ENCODE results near the gene CLDN8. TPM values are rescaled to one million over a fixed set of nuclear protein-coding genes. Genes with fewer than 3 reads are reported as not detected.

CLDN8 gene
- polyA plus RNA-seq, 4 donors: 47.7 to 87.4 (median 76.3) TPM

DNA sequence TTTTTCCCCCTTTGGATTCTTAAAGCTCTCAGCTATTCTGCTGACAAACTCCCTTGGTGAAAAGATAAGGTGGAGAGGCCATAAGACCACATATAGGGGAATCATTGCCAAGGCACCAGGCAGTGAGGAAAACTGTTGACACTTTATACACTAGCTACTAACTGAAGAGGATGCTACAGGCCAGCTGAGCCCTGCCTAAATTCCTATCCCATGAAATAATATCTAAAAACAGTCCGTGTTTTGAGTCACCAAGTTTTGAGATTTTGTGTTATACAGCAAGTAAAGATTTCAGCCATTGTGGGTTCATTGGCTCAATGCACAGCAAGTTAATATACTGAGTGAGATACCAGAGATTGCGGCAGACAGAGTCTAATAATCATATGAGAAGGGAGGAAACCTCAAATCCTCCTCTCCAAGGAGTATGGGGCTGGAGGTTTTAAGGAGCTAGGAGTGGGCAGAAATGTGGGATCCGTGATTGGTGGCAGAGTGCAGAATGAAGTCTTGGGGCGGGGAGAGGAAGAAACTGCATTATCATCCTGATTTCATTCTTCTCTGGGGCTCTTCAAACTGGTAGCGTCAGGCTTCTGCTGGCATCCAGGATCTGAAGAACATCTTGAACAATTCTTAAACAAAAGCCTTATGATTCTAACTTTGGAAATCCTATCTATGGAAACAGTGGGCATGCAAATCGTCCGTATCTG lies 9.2 kb downstream of the CLDN8 start:
- DNase-seq (ENCODE audit: low read depth in 4 of 4, low spot score in 3 of 4): no peak

- DNase-seq (ENCODE audit: low read depth in 4 of 4, low spot score in 3 of 4): no peak
Observed at GRCh38 chr21:30200000-30200399, 15.9 kb downstream of the CLDN8 start.

GRCh38 chr21:30194701-30195299 lies 21.1 kb downstream of the CLDN8 start:
- DNase-seq (ENCODE audit: low read depth in 4 of 4, low spot score in 3 of 4): peak in 1 of 4 donors; percentile 6

- no peak for DNase-seq (ENCODE audit: low read depth in 4 of 4, low spot score in 3 of 4)
Observed at GRCh38 chr21:30193201-30193600, 22.7 kb downstream of the CLDN8 start.

DNA sequence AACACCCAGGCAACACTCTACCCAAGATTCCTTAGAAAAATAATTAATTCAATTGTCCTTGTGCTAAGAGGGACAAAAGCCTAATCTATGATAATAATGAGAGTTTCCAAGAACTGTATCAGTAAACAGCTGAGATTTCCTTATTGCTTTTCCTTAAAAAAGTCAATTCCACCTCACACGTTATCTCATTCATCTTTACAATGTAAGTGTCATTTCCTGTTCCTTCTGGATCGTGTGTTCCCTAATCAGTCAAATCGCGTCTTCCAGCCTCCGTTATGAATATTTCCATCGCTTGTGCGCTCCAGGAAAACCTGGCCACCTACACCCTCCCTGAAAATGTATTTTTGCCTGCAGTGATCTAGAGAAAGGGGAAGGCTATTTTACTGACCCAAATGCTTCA lies 25.3 kb downstream of the CLDN8 start:
- no peak for DNase-seq (ENCODE audit: low read depth in 4 of 4, low spot score in 3 of 4)

- no peak for DNase-seq (ENCODE audit: low read depth in 4 of 4, low spot score in 3 of 4)
Observed at GRCh38 chr21:30189773-30190172, 26.1 kb downstream of the CLDN8 start.

DNA sequence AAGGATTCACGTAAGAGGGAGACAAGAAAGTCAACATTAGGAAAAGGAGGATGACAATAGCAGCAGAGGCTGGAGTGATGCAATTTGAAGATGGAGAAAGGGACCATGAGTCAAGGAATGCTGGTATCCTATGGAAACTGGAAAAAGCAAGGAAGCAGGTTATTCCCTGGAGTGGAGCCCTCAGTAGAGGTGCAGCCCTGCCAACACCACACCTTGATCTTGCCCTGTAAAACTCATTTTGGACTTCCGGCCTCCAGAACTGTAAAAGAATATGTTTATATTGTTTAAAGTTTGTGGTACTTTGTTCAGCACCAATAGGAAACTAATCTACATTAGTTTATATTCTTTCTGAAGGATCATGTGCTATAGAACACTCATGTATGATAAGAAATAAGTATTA lies 29.7 kb downstream of the CLDN8 start:
- DNase-seq (ENCODE audit: low read depth in 4 of 4, low spot score in 3 of 4): no peak

DNA sequence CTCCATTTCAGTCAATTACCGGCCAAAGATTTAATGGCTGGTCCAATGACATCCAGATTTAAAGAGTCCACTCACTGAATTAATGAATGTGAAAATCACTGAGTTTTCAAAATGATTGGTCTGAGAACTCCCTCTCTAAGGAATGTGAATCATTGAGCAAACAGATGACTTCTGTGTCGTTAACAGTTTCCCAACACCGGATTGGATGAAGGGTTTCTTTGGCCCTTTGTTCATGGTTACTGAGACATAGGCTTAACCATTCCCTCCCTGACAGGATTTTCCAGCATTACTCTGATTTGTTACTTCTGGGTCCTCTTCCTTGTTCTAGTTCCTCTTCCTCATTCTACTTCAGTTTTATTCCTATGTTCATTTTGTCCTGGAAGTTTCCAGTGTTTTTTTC lies 47.8 kb downstream of the CLDN8 start:
- no peak for DNase-seq (ENCODE audit: low read depth in 4 of 4, low spot score in 3 of 4)

DNA sequence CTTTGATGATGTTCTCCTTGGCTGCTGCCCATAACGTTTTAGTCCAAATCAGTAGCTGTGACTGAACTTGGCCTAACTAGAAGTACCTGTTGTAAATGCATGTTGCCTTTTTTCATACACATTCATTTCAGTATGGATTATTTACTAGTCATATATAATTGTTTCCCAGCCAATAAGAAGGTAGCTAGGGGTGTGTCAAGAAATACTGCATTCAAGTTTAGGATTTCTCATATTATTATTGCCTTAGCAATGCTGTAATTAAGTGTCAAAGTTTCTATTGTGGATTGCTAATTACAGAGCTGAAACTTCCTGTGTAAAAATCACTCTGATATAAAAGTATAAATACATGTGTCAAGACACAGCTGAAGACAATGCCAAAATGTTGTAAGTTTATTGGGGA lies 49.2 kb downstream of the CLDN8 start, which contains the start of gene CLDN17:
TSS of gene CLDN17 (minus strand) at position 101 of the 400 bp plus-strand sequence. CDS start 188 bp downstream, outside the sequence.
- DNase-seq (ENCODE audit: low read depth in 4 of 4, low spot score in 3 of 4): no peak

GRCh38 chr21:30166171-30166570 lies 49.7 kb downstream of the CLDN8 start:
- no peak for DNase-seq (ENCODE audit: low read depth in 4 of 4, low spot score in 3 of 4)

GRCh38 chr21:30164796-30165195 lies 51.1 kb downstream of the CLDN8 start:
- DNase-seq (ENCODE audit: low read depth in 4 of 4, low spot score in 3 of 4): no peak

Other genes with a start within 250 kb of the CLDN8 start
- not detected for gene CLDN17, start 49.3 kb downstream of the CLDN8 start, polyA plus RNA-seq (ENCODE audit: insufficient read length in 4 of 4)
- gene KRTAP24-1, start 66.9 kb upstream of the CLDN8 start, polyA plus RNA-seq (ENCODE audit: insufficient read length in 4 of 4): not detected
- gene KRTAP25-1, start 73.4 kb upstream of the CLDN8 start, polyA plus RNA-seq (ENCODE audit: insufficient read length in 4 of 4): not detected
- gene KRTAP26-1, start 104.2 kb upstream of the CLDN8 start, polyA plus RNA-seq (ENCODE audit: insufficient read length in 4 of 4): not detected
- not detected for gene KRTAP27-1, start 121.6 kb upstream of the CLDN8 start, polyA plus RNA-seq (ENCODE audit: insufficient read length in 4 of 4)
- not detected for gene KRTAP23-1, start 132.5 kb upstream of the CLDN8 start, polyA plus RNA-seq (ENCODE audit: insufficient read length in 4 of 4)
- gene KRTAP13-2, start 156.2 kb upstream of the CLDN8 start, polyA plus RNA-seq (ENCODE audit: insufficient read length in 4 of 4): not detected
- gene KRTAP13-1, start 179.9 kb upstream of the CLDN8 start, polyA plus RNA-seq (ENCODE audit: insufficient read length in 4 of 4): not detected
- not detected for gene KRTAP13-3, start 209.8 kb upstream of the CLDN8 start, polyA plus RNA-seq (ENCODE audit: insufficient read length in 4 of 4)
- not detected for gene KRTAP13-4, start 214.1 kb upstream of the CLDN8 start, polyA plus RNA-seq (ENCODE audit: insufficient read length in 4 of 4)
- gene KRTAP15-1, start 224.2 kb upstream of the CLDN8 start, polyA plus RNA-seq (ENCODE audit: insufficient read length in 4 of 4): not detected